GM13977 (cell line): ENCODE measurements around the gene OSBPL1A.

ENCODE experiments used
- DNase-seq: peaks from one replicate; pipeline ENCODE4 v3.0.0; 2012; ENCODE audit warnings: low spot score
- CTCF ChIP-seq: IDR thresholded peaks from 2 replicates; pipeline ENCODE4 v1.5.1; 2012; ENCODE audit warnings: mild to moderate bottlenecking, control low read depth; ENCODE audit not compliant: insufficient read depth; ENCODE audit errors: extremely low read depth, missing control alignments
- in situ Hi-C: fragments of 300-500 bp; cut with MboI; formaldehyde crosslinking; loops from one replicate; pipeline ENCODE4 v1.12.0; 2022; ENCODE audit warnings: low sequenced_read_pairs, low pct_unique_long_range_greater_than_20kb, mixed read lengths, inconsistent platforms; ENCODE audit not compliant: unreplicated experiment

Gene OSBPL1A

GRCh38 chr18:24239341-24239740, 158.3 kb downstream of the OSBPL1A start:
- in situ Hi-C loops: no loop called here
- DNase-seq: no peak
- TF ChIP-seq CTCF: no peak

- in situ Hi-C loops: no loop called here
- DNase-seq: no peak
- TF ChIP-seq CTCF: no peak
Measured at GRCh38 chr18:24238387-24238786, 159.2 kb downstream of the OSBPL1A start.

GRCh38 chr18:24234850-24235418, 162.7 kb downstream of the OSBPL1A start:
- in situ Hi-C loops: no loop called here
- TF ChIP-seq CTCF: no peak
- DNase-seq: no peak

GRCh38 chr18:24234330-24234729, 163.3 kb downstream of the OSBPL1A start:
- in situ Hi-C loops: no loop called here
- TF ChIP-seq CTCF: no peak
- DNase-seq: no peak

GRCh38 chr18:24232800-24233199, 164.8 kb downstream of the OSBPL1A start:
- no peak for DNase-seq
- TF ChIP-seq CTCF: no peak
- in situ Hi-C loops: no loop called here

- in situ Hi-C loops: no loop called here
- DNase-seq: no peak
- no peak for TF ChIP-seq CTCF
Measured at GRCh38 chr18:24231773-24232735, 165.6 kb downstream of the OSBPL1A start.
